ENCODE data around the gene DPY19L1.
"Not testable (repeated sequence)": the region's sequence is repeated elsewhere in the genome, so short reads cannot be mapped to it uniquely, and the experiment has no call there.

DPY19L1 gene

GRCh38 chr7:35030848-35031247 lies 6.4 kb downstream of the DPY19L1 start:
- DNase-seq, result no peak

- no peak for DNase-seq
These were observed 8.0 kb downstream of the DPY19L1 start for GRCh38 chr7:35029311-35029710.

GRCh38 chr7:35026150-35026549 lies 11.1 kb downstream of the DPY19L1 start:
- DNase-seq, result no peak

- DNase-seq, result no peak
These were observed 11.9 kb downstream of the DPY19L1 start for GRCh38 chr7:35025369-35025870.

GRCh38 chr7:35024298-35024697 lies 13.0 kb downstream of the DPY19L1 start:
- peak; percentile 25 for DNase-seq

- DNase-seq, result no peak
These were observed 14.6 kb downstream of the DPY19L1 start for GRCh38 chr7:35022725-35023124.

- DNase-seq, result no peak
These were observed 15.8 kb downstream of the DPY19L1 start for GRCh38 chr7:35021445-35021844.

- DNase-seq, result no peak
These were observed 17.5 kb downstream of the DPY19L1 start for GRCh38 chr7:35019801-35020200.

- DNase-seq, result no peak
These were observed 18.0 kb downstream of the DPY19L1 start for GRCh38 chr7:35019179-35019729.

- DNase-seq, result no peak
These were observed 21.9 kb downstream of the DPY19L1 start for GRCh38 chr7:35015346-35015859.

GRCh38 chr7:35012160-35012559 lies 25.1 kb downstream of the DPY19L1 start:
- DNase-seq, result no peak

GRCh38 chr7:35011085-35011484 lies 26.2 kb downstream of the DPY19L1 start:
- DNase-seq, result no peak

- no peak for DNase-seq
These were observed 29.5 kb downstream of the DPY19L1 start for GRCh38 chr7:35007768-35008167.

- DNase-seq, result no peak
These were observed 32.7 kb downstream of the DPY19L1 start for GRCh38 chr7:35004531-35005095.

- no peak for DNase-seq
These were observed 33.5 kb downstream of the DPY19L1 start for GRCh38 chr7:35003679-35004303.

- not testable (repeated sequence) for DNase-seq
These were observed 34.1 kb downstream of the DPY19L1 start for GRCh38 chr7:35003177-35003650.

- not testable (repeated sequence) for DNase-seq
These were observed 39.0 kb downstream of the DPY19L1 start for GRCh38 chr7:34998335-34998734.

GRCh38 chr7:34996423-34997090 lies 40.7 kb downstream of the DPY19L1 start:
- DNase-seq, result not testable (repeated sequence)

- no peak for DNase-seq
These were observed 41.5 kb downstream of the DPY19L1 start for GRCh38 chr7:34995757-34996156.

- DNase-seq, result peak; percentile 86
These were observed 45.1 kb downstream of the DPY19L1 start for GRCh38 chr7:34991938-34992840.

- not testable (repeated sequence) for DNase-seq
These were observed 48.7 kb downstream of the DPY19L1 start for GRCh38 chr7:34988442-34989125.

- not testable (repeated sequence) for DNase-seq
These were observed 52.1 kb downstream of the DPY19L1 start for GRCh38 chr7:34985155-34985554.

All from activated CD4-positive, alpha-beta T cell treated with anti-CD3 and anti-CD28 coated beads, Interleukin-10, Interleukin-2, amounts not matched to agents 100 ng/mL and 50 ng/mL, durations not matched to agents 16 hours and 8 hours (primary cell).